SK-N-SH (cell line): ENCODE results near the gene FAM227B. TPM values are rescaled to one million over a fixed set of nuclear protein-coding genes. Genes with fewer than 3 reads are reported as not detected.

Source experiments
- CTCF ChIA-PET: fragments of 300-600, 350-600 bp; formaldehyde crosslinking; extraction: SDS; loops from one replicate; lab custom pipeline; 2021; lab: Yijun Ruan, JAX
- POLR2A ChIA-PET: fragments of 350-600 bp; sonication (Branson Sonifier 250); formaldehyde crosslinking; extraction: SDS; loops from one replicate; lab custom pipeline; 2020; ENCODE audit warnings: antibody characterized with exemption, inconsistent platforms; lab: Yijun Ruan, JAX
- DNase-seq: peaks from one replicate; pipeline ENCODE4 v3.0.0; 2012
- H2AFZ ChIP-seq: fragments of 200-600 bp; sonication (generic); 2 replicates; pipeline ENCODE4 v1.8.1; 2016; ENCODE audit warnings: antibody characterized with exemption, mild to moderate bottlenecking, low read depth
- H3F3A ChIP-seq: fragments of 200-600 bp; sonication (generic); replicated peaks from 2 replicates; pipeline ENCODE3; 2016; ENCODE audit warnings: antibody characterized with exemption, mild to moderate bottlenecking; ENCODE audit not compliant: insufficient read depth
- H3K27ac ChIP-seq, 2 experiments: fragments of 200-500 bp in 1 of 2; fragments of 200-600 bp in 1 of 2; sonication (Bioruptor generic) in 1 of 2; sonication (generic), shearing (Covaris generic) in 1 of 2; 2 replicates each; pipeline versions ENCODE4 v1.5.1 to v1.6.1; 2014 to 2016; ENCODE audit warnings: low read depth in 2 of 2, inconsistent platforms in 1 of 2, low read length in 1 of 2, mild to moderate bottlenecking in 1 of 2, mixed read lengths in 1 of 2
- H3K27me3 ChIP-seq: fragments of 200-600 bp; sonication (generic), shearing (Covaris generic); 2 replicates; pipeline ENCODE4 v1.6.1; 2016; ENCODE audit warnings: mixed run types; ENCODE audit not compliant: insufficient read depth
- H3K36me3 ChIP-seq, 2 experiments: fragments of 200-500 bp in 1 of 2; fragments of 200-600 bp in 1 of 2; sonication (Bioruptor generic) in 1 of 2; sonication (generic) in 1 of 2; replicated peaks in 1 of 2; 2 replicates each; pipeline versions ENCODE3 to v1.5.1; 2014 to 2016; ENCODE audit warnings: low read length in 1 of 2, mild to moderate bottlenecking in 1 of 2; ENCODE audit not compliant: insufficient read depth in 2 of 2, control insufficient read depth in 1 of 2
- H3K4me1 ChIP-seq, 2 experiments: fragments of 200-500 bp in 1 of 2; fragments of 200-600 bp in 1 of 2; sonication (Bioruptor generic) in 1 of 2; sonication (generic), shearing (Covaris generic) in 1 of 2; 2 replicates each; pipeline versions ENCODE4 v1.5.1 to v1.6.1; 2014 to 2016; ENCODE audit warnings: low read depth in 1 of 2, low read length in 1 of 2, mixed run types in 1 of 2; ENCODE audit not compliant: insufficient read depth in 2 of 2, control insufficient read depth in 1 of 2
- H3K4me2 ChIP-seq: fragments of 200-600 bp; sonication (generic), shearing (Covaris generic); 2 replicates; pipeline ENCODE4 v1.6.1; 2017; ENCODE audit warnings: mixed run types
- H3K4me3 ChIP-seq, 2 experiments: fragments of 200-500 bp in 1 of 2; fragments of 200-600 bp in 1 of 2; sonication (Bioruptor generic) in 1 of 2; sonication (generic), shearing (Covaris generic) in 1 of 2; 2 replicates each; pipeline versions ENCODE4 v1.5.1 to v1.8.1; 2014 to 2016; ENCODE audit warnings: low read depth in 2 of 2, inconsistent platforms in 1 of 2, low read length in 1 of 2, mild to moderate bottlenecking in 1 of 2, mixed read lengths in 1 of 2, moderate library complexity in 1 of 2
- H3K79me2 ChIP-seq: fragments of 200-600 bp; sonication (generic); 2 replicates; pipeline ENCODE4 v1.8.1; 2017; ENCODE audit warnings: mild to moderate bottlenecking; ENCODE audit not compliant: insufficient read depth
- H3K9ac ChIP-seq: fragments of 200-600 bp; sonication (generic); 2 replicates; pipeline ENCODE4 v1.6.1; 2017; ENCODE audit warnings: mixed run types
- H3K9me2 ChIP-seq: fragments of 200-600 bp; sonication (generic); 2 replicates; pipeline ENCODE4 v1.6.1; 2017; ENCODE audit warnings: mixed run types
- H3K9me3 ChIP-seq: fragments of 200-600 bp; sonication (generic); 2 replicates; pipeline ENCODE4 v1.6.1; 2017; ENCODE audit warnings: mixed run types, mild to moderate bottlenecking, moderate library complexity
- H4K20me1 ChIP-seq: fragments of 200-600 bp; sonication (generic); 2 replicates; pipeline ENCODE4 v1.6.1; 2017; ENCODE audit warnings: mild to moderate bottlenecking, mixed run types; ENCODE audit not compliant: insufficient read depth
- CHD2 ChIP-seq: fragments of 150-350 bp; IDR thresholded peaks from 2 replicates; pipeline ENCODE4 v1.6.1; 2018; ENCODE audit warnings: low read length; ENCODE audit not compliant: partially characterized antibody
- CTCF ChIP-seq: fragments of 200-600 bp; sonication (generic); IDR thresholded peaks from 2 replicates; pipeline ENCODE4 v1.6.1; 2017; ENCODE audit warnings: antibody characterized with exemption, mild to moderate bottlenecking, moderate library complexity
- ELF1 ChIP-seq: IDR thresholded peaks from 2 replicates; pipeline ENCODE4 v1.4.0; 2012
- EZH2phosphoT487 ChIP-seq: fragments of 200-600 bp; sonication (generic); IDR thresholded peaks from 2 replicates; pipeline ENCODE4 v1.6.1; 2017; ENCODE audit warnings: low read depth, mixed run types, mild to moderate bottlenecking, antibody characterized with exemption, moderate library complexity, borderline replicate concordance
- FOXJ3 ChIP-seq: sonication (generic); formaldehyde crosslinking; IDR thresholded peaks from 2 replicates; pipeline ENCODE4 v1.5.1; 2020; ENCODE audit warnings: mild to moderate bottlenecking, missing genetic modification reagents
- GABPA ChIP-seq: IDR thresholded peaks from 2 replicates; pipeline ENCODE4 v1.4.0; 2012; ENCODE audit warnings: low read depth, mild to moderate bottlenecking
- JUND ChIP-seq: IDR thresholded peaks from 2 replicates; pipeline ENCODE4 v1.4.0; 2012
- MXI1 ChIP-seq: IDR thresholded peaks from 2 replicates; pipeline ENCODE4 v1.6.1; 2012; ENCODE audit warnings: mild to moderate bottlenecking, low read depth, low read length, improper control_type of control experiment
- NRF1 ChIP-seq: IDR thresholded peaks from 2 replicates; pipeline ENCODE4 v1.6.1; 2012; ENCODE audit warnings: low read depth, mild to moderate bottlenecking, low read length
- RAD21 ChIP-seq: IDR thresholded peaks from 2 replicates; pipeline ENCODE4 v1.6.1; 2012; ENCODE audit warnings: mild to moderate bottlenecking, low read length
- TAF1 ChIP-seq: IDR thresholded peaks from 2 replicates; pipeline ENCODE4 v1.6.1; 2012; ENCODE audit warnings: low read depth, mild to moderate bottlenecking, low read length, moderate library complexity, borderline replicate concordance
- TCF12 ChIP-seq: IDR thresholded peaks from 2 replicates; pipeline ENCODE4 v1.4.0; 2012
- TEAD4 ChIP-seq: IDR thresholded peaks from 2 replicates; pipeline ENCODE4 v1.4.0; 2012; ENCODE audit warnings: mild to moderate bottlenecking, borderline replicate concordance; ENCODE audit not compliant: insufficient read depth
- WGBS: methylation state at CpG from one replicate; pipeline ENCODE4 v1.1.6; 2017; ENCODE audit warnings: low lambda C conversion rate; 5-methylcytosine and 5-hydroxymethylcytosine counted together
- polyA plus RNA-seq, 3 experiments: library from polyadenylated mRNA; depleted of rRNA; stranded (reverse); fragments of >200 nt; gene quantifications; 2 replicates each; pipeline ENCODE4 v1.2.3, GENCODE V29; 2012
- TF ChIP-seq, protein P1 (sequence below): IDR thresholded peaks from 2 replicates; pipeline ENCODE4; 2012
- TF ChIP-seq, protein P2 (sequence below): fragments of 150-350 bp; IDR thresholded peaks from 2 replicates; pipeline ENCODE4 v1.6.1; 2016; ENCODE audit warnings: mild to moderate bottlenecking, low read depth, low read length
- TF ChIP-seq, protein P3 (sequence below): fragments of 150-350 bp; IDR thresholded peaks from 2 replicates; pipeline ENCODE4 v1.6.1; 2017; ENCODE audit warnings: antibody characterized with exemption, low read length, low read depth, borderline replicate concordance
- TF ChIP-seq, protein P4 (sequence below): IDR thresholded peaks from 2 replicates; pipeline ENCODE4 v1.6.1; 2012; ENCODE audit warnings: mild to moderate bottlenecking, low read depth, low read length, moderate library complexity

The FAM227B gene
- polyA plus RNA-seq, 1 of the 3 experiments (the other 2 are of a cell fraction): 4.4 TPM

- no peaks in the 10 kb centered on the region for H3K4me1 ChIP-seq
- H3K36me3 ChIP-seq: peaks cover 0 to 9% of the 10 kb centered on the region in 2 experiments
- H3K9me2 ChIP-seq: no peaks in the 10 kb centered on the region
- no peaks in the 10 kb centered on the region for H3F3A ChIP-seq
- no peak for DNase-seq
- H3K4me2 ChIP-seq: no peak overlapping the region
- H4K20me1 ChIP-seq: no peaks in the 10 kb centered on the region
- ChIA-PET CTCF (no interaction called here), POLR2A (no interaction called here)
- H3K79me2 ChIP-seq: 0 out of 2 replicates have a peak, but pooled peaks cover 4% of the 10 kb centered on the region
- H3K9ac ChIP-seq: no peak overlapping the region
- H2AFZ ChIP-seq: no peak overlapping the region
- TF ChIP-seq TAF1 (no peak), ELF1 (no peak), JUND (no peak), NRF1 (no peak), GABPA (no peak), CHD2 (no peak), TEAD4 (no peak), MXI1 (no peak), TCF12 (no peak), RAD21 (no peak), EZH2phosphoT487 (no peak), FOXJ3 (CRISPR knock-in tag) (no peak), CTCF (no peak)
- TF ChIP-seq, protein P1, sequence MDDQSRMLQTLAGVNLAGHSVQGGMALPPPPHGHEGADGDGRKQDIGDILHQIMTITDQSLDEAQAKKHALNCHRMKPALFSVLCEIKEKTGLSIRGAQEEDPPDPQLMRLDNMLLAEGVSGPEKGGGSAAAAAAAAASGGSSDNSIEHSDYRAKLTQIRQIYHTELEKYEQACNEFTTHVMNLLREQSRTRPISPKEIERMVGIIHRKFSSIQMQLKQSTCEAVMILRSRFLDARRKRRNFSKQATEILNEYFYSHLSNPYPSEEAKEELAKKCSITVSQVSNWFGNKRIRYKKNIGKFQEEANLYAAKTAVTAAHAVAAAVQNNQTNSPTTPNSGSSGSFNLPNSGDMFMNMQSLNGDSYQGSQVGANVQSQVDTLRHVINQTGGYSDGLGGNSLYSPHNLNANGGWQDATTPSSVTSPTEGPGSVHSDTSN: no peak
- TF ChIP-seq, protein P2, sequence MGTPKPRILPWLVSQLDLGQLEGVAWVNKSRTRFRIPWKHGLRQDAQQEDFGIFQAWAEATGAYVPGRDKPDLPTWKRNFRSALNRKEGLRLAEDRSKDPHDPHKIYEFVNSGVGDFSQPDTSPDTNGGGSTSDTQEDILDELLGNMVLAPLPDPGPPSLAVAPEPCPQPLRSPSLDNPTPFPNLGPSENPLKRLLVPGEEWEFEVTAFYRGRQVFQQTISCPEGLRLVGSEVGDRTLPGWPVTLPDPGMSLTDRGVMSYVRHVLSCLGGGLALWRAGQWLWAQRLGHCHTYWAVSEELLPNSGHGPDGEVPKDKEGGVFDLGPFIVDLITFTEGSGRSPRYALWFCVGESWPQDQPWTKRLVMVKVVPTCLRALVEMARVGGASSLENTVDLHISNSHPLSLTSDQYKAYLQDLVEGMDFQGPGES: no peak
- TF ChIP-seq, protein P3, sequence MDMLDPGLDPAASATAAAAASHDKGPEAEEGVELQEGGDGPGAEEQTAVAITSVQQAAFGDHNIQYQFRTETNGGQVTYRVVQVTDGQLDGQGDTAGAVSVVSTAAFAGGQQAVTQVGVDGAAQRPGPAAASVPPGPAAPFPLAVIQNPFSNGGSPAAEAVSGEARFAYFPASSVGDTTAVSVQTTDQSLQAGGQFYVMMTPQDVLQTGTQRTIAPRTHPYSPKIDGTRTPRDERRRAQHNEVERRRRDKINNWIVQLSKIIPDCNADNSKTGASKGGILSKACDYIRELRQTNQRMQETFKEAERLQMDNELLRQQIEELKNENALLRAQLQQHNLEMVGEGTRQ: no peak
- TF ChIP-seq, protein P4, sequence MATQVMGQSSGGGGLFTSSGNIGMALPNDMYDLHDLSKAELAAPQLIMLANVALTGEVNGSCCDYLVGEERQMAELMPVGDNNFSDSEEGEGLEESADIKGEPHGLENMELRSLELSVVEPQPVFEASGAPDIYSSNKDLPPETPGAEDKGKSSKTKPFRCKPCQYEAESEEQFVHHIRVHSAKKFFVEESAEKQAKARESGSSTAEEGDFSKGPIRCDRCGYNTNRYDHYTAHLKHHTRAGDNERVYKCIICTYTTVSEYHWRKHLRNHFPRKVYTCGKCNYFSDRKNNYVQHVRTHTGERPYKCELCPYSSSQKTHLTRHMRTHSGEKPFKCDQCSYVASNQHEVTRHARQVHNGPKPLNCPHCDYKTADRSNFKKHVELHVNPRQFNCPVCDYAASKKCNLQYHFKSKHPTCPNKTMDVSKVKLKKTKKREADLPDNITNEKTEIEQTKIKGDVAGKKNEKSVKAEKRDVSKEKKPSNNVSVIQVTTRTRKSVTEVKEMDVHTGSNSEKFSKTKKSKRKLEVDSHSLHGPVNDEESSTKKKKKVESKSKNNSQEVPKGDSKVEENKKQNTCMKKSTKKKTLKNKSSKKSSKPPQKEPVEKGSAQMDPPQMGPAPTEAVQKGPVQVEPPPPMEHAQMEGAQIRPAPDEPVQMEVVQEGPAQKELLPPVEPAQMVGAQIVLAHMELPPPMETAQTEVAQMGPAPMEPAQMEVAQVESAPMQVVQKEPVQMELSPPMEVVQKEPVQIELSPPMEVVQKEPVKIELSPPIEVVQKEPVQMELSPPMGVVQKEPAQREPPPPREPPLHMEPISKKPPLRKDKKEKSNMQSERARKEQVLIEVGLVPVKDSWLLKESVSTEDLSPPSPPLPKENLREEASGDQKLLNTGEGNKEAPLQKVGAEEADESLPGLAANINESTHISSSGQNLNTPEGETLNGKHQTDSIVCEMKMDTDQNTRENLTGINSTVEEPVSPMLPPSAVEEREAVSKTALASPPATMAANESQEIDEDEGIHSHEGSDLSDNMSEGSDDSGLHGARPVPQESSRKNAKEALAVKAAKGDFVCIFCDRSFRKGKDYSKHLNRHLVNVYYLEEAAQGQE: no peak
- no peak overlapping the region for H3K4me3 ChIP-seq
- H3K27ac ChIP-seq: no peak overlapping the region
- 91% methylated on average over 1 of the region's 1 CpG for WGBS
- no peaks in the 10 kb centered on the region for H3K9me3 ChIP-seq
- no peaks in the 10 kb centered on the region for H3K27me3 ChIP-seq
Measured at GRCh38 chr15:49296258-49296657, 324.4 kb downstream of the FAM227B start.
